H1 (cell line): ENCODE measurements around the gene ADTRP. TPM values are rescaled to one million over a fixed set of nuclear protein-coding genes. Genes with fewer than 3 reads are reported as not detected.

Experiments used
- BACH1 ChIP-seq: IDR thresholded peaks from 2 replicates; pipeline ENCODE4 v1.6.1; 2012; ENCODE audit warnings: low read length, improper control_type of control experiment
- BCL11A ChIP-seq, 2 experiments: IDR thresholded peaks; one replicate each; pipeline ENCODE4 v1.6.1; 2011; ENCODE audit warnings: low read depth in 2 of 2, low read length in 2 of 2, mild to moderate bottlenecking in 2 of 2
- CTBP2 ChIP-seq: IDR thresholded peaks from 2 replicates; pipeline ENCODE4 v1.7.0; 2011; ENCODE audit warnings: borderline replicate concordance, mild to moderate bottlenecking, moderate library complexity, mixed read lengths, low read length; ENCODE audit not compliant: insufficient read depth, insufficient read length
- EZH2 ChIP-seq: fragments of 200-600 bp; sonication (generic); IDR thresholded peaks from 2 replicates; pipeline ENCODE4 v1.7.1; 2012; ENCODE audit warnings: low read depth, mild to moderate bottlenecking, moderate library complexity, low read length, inconsistent platforms; ENCODE audit not compliant: severe bottlenecking
- FOSL1 ChIP-seq: IDR thresholded peaks from 2 replicates; pipeline ENCODE4 v1.6.1; 2011; ENCODE audit warnings: mild to moderate bottlenecking, low read depth, low read length, moderate library complexity; ENCODE audit not compliant: insufficient read depth
- GABPA ChIP-seq: IDR thresholded peaks from 2 replicates; pipeline ENCODE4 v1.6.1; 2011; ENCODE audit warnings: mild to moderate bottlenecking, low read length, moderate library complexity, borderline replicate concordance; ENCODE audit not compliant: insufficient read depth
- KDM4A ChIP-seq: IDR thresholded peaks from one replicate; pipeline ENCODE4 v1.7.1; 2012; ENCODE audit warnings: low read depth, mild to moderate bottlenecking, moderate library complexity, low read length, inconsistent platforms; ENCODE audit not compliant: severe bottlenecking
- KDM5A ChIP-seq: fragments of 200-600 bp; IDR thresholded peaks from 2 replicates; pipeline ENCODE4 v1.7.1; 2012; ENCODE audit warnings: mild to moderate bottlenecking, low read length, inconsistent platforms, mixed read lengths
- NANOG ChIP-seq: IDR thresholded peaks from 2 replicates; pipeline ENCODE4 v1.6.1; 2011; ENCODE audit warnings: low read length, low read depth, mild to moderate bottlenecking, inconsistent platforms; ENCODE audit not compliant: insufficient read depth, poor library complexity, severe bottlenecking
- POLR2AphosphoS5 ChIP-seq: IDR thresholded peaks from 2 replicates; pipeline ENCODE4 v1.6.1; 2011; ENCODE audit warnings: low read depth, low read length
- ZNF274 ChIP-seq: IDR thresholded peaks from 2 replicates; pipeline ENCODE4 v1.7.0; 2012; ENCODE audit warnings: low read length, borderline replicate concordance; ENCODE audit errors: extremely low read depth
- polyA plus RNA-seq, 7 experiments: library from polyadenylated mRNA; depleted of rRNA in 3 of 7; stranded (reverse) in 5 of 7; unstranded in 2 of 7; fragments of >200 nt in 5 of 7; fragments of 200-250 nt in 2 of 7; gene quantifications; 1 replicate in 5 of 7; 2 replicates in 1 of 7; 4 replicates in 1 of 7; pipeline versions ENCODE4 v1.2.1 to v1.2.3, GENCODE V29; 2011 to 2013; ENCODE audit warnings: missing spikeins in 2 of 7, mixed read lengths in 2 of 7
- total RNA-seq: library from RNA; stranded (reverse); fragmentation: NEBNext Ultra II Directional; extraction: Animal tissue kit (Norgen Biotek cat#: 25700); gene quantifications from 2 replicates; pipeline ENCODE4 v1.2.1, GENCODE V29; 2021
- TF ChIP-seq, protein P1 (sequence below): fragments of 300-600 bp; sonication (generic); IDR thresholded peaks from 2 replicates; pipeline ENCODE4 v1.7.1; 2012; ENCODE audit warnings: low read length, moderate library complexity, mild to moderate bottlenecking, inconsistent platforms; ENCODE audit not compliant: insufficient replicate concordance

The ADTRP gene
- total and polyA plus RNA-seq, 2 of the 8 experiments (the other 6 are each of a cell fraction or from before 2014, with no cell fraction given), result 0.08 to 0.45 TPM

DNA sequence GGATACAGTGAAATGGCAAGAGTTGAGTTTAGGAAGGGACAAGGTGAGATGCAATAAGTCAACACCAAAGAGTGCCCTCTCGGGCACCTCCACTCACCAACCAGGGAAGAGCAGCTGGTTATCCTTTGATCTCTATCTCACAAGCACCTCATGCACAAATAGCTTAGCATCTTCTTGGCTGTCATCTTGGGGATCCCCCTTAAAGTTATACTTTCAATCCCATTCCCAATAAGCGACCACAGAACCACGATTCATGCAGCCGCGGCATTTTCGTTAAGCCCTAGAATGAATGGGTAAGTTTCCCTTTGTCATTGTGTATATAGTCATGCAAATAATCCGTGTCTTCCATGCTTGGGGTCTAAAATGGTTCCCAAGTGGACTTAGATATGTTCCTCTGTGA is 73.5 kb downstream of the ADTRP start (continued):
- TF ChIP-seq, protein P1, sequence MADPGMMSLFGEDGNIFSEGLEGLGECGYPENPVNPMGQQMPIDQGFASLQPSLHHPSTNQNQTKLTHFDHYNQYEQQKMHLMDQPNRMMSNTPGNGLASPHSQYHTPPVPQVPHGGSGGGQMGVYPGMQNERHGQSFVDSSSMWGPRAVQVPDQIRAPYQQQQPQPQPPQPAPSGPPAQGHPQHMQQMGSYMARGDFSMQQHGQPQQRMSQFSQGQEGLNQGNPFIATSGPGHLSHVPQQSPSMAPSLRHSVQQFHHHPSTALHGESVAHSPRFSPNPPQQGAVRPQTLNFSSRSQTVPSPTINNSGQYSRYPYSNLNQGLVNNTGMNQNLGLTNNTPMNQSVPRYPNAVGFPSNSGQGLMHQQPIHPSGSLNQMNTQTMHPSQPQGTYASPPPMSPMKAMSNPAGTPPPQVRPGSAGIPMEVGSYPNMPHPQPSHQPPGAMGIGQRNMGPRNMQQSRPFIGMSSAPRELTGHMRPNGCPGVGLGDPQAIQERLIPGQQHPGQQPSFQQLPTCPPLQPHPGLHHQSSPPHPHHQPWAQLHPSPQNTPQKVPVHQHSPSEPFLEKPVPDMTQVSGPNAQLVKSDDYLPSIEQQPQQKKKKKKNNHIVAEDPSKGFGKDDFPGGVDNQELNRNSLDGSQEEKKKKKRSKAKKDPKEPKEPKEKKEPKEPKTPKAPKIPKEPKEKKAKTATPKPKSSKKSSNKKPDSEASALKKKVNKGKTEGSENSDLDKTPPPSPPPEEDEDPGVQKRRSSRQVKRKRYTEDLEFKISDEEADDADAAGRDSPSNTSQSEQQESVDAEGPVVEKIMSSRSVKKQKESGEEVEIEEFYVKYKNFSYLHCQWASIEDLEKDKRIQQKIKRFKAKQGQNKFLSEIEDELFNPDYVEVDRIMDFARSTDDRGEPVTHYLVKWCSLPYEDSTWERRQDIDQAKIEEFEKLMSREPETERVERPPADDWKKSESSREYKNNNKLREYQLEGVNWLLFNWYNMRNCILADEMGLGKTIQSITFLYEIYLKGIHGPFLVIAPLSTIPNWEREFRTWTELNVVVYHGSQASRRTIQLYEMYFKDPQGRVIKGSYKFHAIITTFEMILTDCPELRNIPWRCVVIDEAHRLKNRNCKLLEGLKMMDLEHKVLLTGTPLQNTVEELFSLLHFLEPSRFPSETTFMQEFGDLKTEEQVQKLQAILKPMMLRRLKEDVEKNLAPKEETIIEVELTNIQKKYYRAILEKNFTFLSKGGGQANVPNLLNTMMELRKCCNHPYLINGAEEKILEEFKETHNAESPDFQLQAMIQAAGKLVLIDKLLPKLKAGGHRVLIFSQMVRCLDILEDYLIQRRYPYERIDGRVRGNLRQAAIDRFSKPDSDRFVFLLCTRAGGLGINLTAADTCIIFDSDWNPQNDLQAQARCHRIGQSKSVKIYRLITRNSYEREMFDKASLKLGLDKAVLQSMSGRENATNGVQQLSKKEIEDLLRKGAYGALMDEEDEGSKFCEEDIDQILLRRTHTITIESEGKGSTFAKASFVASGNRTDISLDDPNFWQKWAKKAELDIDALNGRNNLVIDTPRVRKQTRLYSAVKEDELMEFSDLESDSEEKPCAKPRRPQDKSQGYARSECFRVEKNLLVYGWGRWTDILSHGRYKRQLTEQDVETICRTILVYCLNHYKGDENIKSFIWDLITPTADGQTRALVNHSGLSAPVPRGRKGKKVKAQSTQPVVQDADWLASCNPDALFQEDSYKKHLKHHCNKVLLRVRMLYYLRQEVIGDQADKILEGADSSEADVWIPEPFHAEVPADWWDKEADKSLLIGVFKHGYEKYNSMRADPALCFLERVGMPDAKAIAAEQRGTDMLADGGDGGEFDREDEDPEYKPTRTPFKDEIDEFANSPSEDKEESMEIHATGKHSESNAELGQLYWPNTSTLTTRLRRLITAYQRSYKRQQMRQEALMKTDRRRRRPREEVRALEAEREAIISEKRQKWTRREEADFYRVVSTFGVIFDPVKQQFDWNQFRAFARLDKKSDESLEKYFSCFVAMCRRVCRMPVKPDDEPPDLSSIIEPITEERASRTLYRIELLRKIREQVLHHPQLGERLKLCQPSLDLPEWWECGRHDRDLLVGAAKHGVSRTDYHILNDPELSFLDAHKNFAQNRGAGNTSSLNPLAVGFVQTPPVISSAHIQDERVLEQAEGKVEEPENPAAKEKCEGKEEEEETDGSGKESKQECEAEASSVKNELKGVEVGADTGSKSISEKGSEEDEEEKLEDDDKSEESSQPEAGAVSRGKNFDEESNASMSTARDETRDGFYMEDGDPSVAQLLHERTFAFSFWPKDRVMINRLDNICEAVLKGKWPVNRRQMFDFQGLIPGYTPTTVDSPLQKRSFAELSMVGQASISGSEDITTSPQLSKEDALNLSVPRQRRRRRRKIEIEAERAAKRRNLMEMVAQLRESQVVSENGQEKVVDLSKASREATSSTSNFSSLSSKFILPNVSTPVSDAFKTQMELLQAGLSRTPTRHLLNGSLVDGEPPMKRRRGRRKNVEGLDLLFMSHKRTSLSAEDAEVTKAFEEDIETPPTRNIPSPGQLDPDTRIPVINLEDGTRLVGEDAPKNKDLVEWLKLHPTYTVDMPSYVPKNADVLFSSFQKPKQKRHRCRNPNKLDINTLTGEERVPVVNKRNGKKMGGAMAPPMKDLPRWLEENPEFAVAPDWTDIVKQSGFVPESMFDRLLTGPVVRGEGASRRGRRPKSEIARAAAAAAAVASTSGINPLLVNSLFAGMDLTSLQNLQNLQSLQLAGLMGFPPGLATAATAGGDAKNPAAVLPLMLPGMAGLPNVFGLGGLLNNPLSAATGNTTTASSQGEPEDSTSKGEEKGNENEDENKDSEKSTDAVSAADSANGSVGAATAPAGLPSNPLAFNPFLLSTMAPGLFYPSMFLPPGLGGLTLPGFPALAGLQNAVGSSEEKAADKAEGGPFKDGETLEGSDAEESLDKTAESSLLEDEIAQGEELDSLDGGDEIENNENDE, result no peak
- no peak for TF ChIP-seq BCL11A (IDR thresholded peaks at IDR 0.05; ENCODE audit: low read depth in 2 of 2, low read length in 2 of 2)
- TF ChIP-seq BACH1, result no peak
- no peak for TF ChIP-seq KDM5A
- no peak for TF ChIP-seq ZNF274
- TF ChIP-seq CTBP2, result no peak
- no peak for TF ChIP-seq NANOG
- no peak for TF ChIP-seq GABPA
- no peak for TF ChIP-seq POLR2AphosphoS5
- no peak for TF ChIP-seq KDM4A
- no peak for TF ChIP-seq EZH2
- TF ChIP-seq FOSL1, result no peak
